H7 (cell line): Measurements from ENCODE around the gene SEC31A. TPM values are rescaled to one million over a fixed set of nuclear protein-coding genes. Genes with fewer than 3 reads are reported as not detected.
"Not testable (repeated sequence)": the region's sequence is repeated elsewhere in the genome, so short reads cannot be mapped to it uniquely, and the experiment has no call there.

Source experiments
- DNase-seq: peaks from one replicate; pipeline ENCODE4 v3.0.0; 2012
- H3K27me3 ChIP-seq: 2 replicates; pipeline ENCODE4 v1.6.0; 2011; ENCODE audit warnings: mild to moderate bottlenecking, low read length; ENCODE audit not compliant: control insufficient read depth, insufficient read depth
- H3K36me3 ChIP-seq: replicated peaks from 2 replicates; pipeline ENCODE4 v1.5.1; 2011; ENCODE audit warnings: low read length; ENCODE audit not compliant: control insufficient read depth, insufficient read depth
- H3K4me3 ChIP-seq: 2 replicates; pipeline ENCODE4 v1.5.1; 2011; ENCODE audit warnings: low read depth, mild to moderate bottlenecking, control low read depth, low read length, moderate library complexity; ENCODE audit not compliant: insufficient read depth
- total RNA-seq: library from RNA; depleted of rRNA; stranded (reverse); fragments of >200 nt; shearing (Covaris generic); gene quantifications from 2 replicates; pipeline ENCODE4 v1.2.3, GENCODE V29; 2014

SEC31A gene
- total RNA-seq, 1 experiment from 2014 or later = 117 TPM

DNA sequence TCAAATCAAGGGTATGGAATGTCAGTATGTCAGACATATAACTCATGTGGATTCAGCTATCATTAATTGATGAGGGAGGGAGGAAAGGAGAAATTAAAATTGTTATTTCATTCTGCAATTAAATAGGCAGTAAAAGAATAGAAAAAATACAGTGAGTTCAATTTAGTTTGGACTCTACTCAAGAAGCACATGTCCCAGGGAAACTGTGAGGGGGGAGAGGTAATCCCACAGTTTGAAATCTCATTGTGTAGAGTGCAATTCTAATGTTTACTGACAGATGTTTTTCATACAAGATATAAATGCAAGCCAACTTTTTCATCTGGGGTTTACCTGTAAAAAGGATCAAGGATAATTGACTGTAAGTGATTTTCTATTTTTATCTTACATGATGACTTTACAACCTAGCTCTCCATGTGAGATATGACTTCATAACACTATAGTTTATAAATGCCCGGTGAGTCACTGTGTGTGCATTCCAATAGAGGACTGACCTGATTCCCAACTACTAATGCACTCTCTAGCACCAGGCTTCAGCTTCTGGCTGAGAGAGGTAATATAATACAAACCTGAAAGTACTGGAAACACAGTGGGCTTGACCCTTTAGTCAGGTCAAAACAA, 57.1 kb downstream of the SEC31A start:
- DNase-seq = no peak
- no peaks in the 10 kb centered on the region for H3K27me3 ChIP-seq
- H3K4me3 ChIP-seq = no peak overlapping the region
- peaks cover 7% of the 10 kb centered on the region for H3K36me3 ChIP-seq

DNA sequence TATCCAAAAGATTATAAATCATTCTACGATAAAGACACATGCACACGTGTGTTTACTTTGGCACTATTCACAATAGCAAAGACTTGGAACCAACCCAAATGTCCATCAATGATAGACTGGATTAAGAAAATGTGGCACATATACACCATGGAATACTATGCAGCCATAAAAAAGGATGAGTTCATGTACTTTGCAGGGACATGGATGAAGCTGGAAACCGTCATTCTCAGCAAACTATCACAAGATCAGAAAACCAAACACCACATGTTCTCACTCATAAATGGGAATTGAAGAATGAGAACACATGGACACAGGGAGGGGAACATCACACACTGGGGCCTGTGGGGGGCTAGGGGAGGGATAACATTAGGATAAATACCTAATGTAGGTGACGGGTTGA, 57.9 kb downstream of the SEC31A start:
- not testable (repeated sequence) for H3K4me3 ChIP-seq, DNase-seq, H3K27me3 ChIP-seq
- peaks cover 13% of the 10 kb centered on the region for H3K36me3 ChIP-seq

DNA sequence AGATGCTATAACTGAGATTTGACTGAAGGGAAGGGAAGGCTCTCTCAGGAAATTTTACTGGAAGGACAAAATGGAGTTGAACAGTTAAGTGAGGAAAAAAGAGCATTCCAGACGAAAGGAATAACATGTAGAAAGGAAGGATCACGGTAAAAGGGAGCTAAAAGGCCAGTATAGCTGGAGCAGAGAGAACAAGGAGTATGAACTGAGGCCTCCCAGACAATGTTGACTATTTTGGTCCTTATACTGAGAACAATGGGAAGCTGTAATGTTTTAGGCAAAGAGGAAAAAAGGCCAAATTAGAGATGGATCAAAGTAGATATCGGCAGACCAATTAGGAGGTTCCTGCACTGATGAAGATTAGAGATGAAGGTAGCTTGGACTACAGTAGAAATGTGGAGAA, 65.5 kb downstream of the SEC31A start:
- no peaks in the 10 kb centered on the region for H3K27me3 ChIP-seq
- peaks cover 39% of the 10 kb centered on the region for H3K36me3 ChIP-seq
- H3K4me3 ChIP-seq = no peak overlapping the region

DNA sequence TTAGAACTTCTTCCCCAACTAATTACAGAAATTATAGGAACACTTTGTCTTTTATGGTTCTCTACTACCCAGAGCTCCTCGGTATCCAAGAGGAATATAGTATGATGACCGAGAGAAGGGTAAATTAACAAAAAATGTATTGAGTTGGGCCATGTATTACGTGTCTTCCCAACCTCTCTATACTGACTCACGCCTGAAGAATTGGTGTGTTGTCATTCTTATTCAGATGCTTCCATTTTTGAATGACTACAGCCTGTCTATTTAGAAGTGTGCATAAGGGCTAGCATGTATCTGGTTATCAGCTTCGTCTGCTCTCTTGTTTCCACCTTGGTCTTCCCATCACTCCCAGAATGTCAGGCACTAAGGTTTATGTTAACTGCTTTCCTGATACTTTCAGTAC, 67.9 kb downstream of the SEC31A start:
- H3K27me3 ChIP-seq = no peaks in the 10 kb centered on the region
- peaks cover 41% of the 10 kb centered on the region for H3K36me3 ChIP-seq
- DNase-seq = no peak
- no peak overlapping the region for H3K4me3 ChIP-seq

More for the DNA sequence above, 65.5 kb downstream of the SEC31A start:
- DNase-seq = no peak

DNA sequence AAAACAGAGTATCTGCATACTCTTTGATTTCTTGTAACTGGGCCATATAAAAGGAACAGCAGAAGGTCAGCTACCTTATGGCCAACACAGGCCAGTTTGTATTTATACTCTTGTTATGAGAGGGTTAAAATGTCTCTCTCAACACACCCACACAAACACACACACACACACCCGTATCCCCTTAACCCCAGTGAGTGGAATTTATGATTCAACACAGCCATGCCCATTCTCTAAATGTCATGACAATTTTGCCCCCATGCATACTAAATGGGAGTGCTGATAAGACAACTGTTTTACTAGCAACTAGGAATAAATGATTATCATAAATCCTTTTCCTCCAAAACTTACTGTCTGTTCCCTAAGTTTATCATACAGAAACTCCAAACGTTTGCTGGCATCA, 70.3 kb downstream of the SEC31A start:
- Histone ChIP-seq H3K4me3 (no peak overlapping the region), H3K36me3 (peaks cover 36% of the 10 kb centered on the region), H3K27me3 (no peaks in the 10 kb centered on the region)
- DNase-seq = no peak

DNA sequence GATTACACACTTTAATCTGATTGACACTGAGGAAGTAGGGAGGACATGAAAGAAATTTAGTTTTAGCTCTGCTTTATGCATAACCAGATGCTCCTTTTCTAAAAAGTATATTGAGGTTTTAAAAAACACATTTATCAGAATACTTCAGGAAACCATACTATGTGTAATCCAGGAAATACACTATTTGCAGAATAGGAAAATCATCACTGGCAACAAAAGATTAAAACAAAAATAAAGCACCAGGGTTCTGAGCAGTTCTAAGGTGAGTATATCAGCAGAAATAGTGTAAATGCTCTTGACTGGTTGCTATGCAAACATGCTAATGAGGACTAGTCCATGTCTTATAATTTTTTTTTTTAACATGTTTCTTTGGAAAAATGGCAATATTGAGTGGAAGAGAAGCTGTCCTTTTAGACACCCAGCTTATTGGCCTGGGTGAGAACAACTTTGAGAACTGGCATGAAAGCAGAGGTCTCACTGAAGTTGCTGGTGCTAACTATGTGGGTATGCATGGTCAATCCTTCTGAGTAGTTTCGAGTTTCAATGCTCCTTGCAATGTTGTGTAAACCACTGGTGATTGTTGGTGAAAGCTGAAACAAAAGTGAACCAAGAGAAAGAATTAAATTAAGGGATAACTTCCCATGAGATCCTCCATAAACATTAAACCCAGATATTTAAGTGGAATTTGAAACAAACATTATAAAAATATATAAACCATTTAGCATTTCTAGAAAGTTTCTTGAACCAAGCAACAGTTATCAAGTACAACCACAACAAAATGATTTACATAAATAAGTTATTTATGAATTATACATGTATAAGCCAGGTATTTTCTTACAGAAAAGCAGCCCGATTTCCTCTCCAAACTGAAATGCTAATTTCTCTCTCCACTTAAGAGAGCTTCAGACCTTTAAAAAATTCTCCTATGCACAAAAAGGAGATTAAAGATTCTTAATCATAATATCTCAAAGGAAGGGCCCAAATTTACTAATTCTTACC, 72.0 kb downstream of the SEC31A start:
- peaks cover 29% of the 10 kb centered on the region for H3K36me3 ChIP-seq

GRCh38 chr4:82816874-82817273, 74.1 kb downstream of the SEC31A start:
- not testable (repeated sequence) for DNase-seq

More for the DNA sequence above, 72.0 kb downstream of the SEC31A start:
- no peaks in the 10 kb centered on the region for H3K27me3 ChIP-seq
- H3K4me3 ChIP-seq = no peak overlapping the region
- DNase-seq = no peak

GRCh38 chr4:82814034-82814433, 76.9 kb downstream of the SEC31A start:
- DNase-seq = no peak
- Histone ChIP-seq H3K27me3 (peaks cover 19% of the 10 kb centered on the region), H3K36me3 (peaks cover 6% of the 10 kb centered on the region), H3K4me3 (no peak overlapping the region)

More at GRCh38 chr4:82816874-82817273, 74.1 kb downstream of the SEC31A start:
- H3K4me3 ChIP-seq, H3K27me3 ChIP-seq: not testable (repeated sequence)
- H3K36me3 ChIP-seq = peaks cover 15% of the 10 kb centered on the region

DNA sequence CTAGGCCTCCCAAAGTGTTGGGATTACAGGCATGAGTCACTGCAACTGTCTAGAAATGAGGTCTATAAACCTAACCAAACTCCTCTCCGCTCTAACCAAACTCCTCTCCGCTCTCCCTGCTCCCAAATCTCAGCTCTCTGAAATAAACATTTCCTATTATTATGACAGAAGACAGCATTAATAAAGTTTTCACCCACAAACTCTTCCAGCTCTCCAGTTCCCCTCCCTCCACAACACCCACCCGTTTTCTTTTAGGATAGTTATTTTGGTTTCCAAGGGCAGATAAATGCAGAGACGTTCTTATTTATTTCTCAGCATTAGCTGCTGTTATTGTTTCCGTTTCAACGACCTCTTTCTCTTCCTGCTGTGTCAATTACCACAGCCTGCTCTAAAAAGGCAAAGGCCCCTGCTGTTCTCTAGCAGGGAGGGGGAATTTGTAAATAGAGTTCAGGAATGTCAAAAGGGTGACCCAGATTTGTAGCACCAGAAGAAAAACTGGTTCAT, 79.1 kb downstream of the SEC31A start:
- Histone ChIP-seq H3K27me3 (peaks cover 19% of the 10 kb centered on the region), H3K36me3 (no peaks in the 10 kb centered on the region), H3K4me3 (no peak overlapping the region)
- DNase-seq = peak; percentile 64

GRCh38 chr4:82811392-82811791, 79.6 kb downstream of the SEC31A start:
- no peak for DNase-seq
- Histone ChIP-seq H3K4me3 (no peak overlapping the region), H3K27me3 (peaks cover 19% of the 10 kb centered on the region), H3K36me3 (no peaks in the 10 kb centered on the region)

GRCh38 chr4:82810176-82810575, 80.8 kb downstream of the SEC31A start:
- no peak for DNase-seq
- H3K27me3 ChIP-seq = peaks cover 22% of the 10 kb centered on the region
- no peak overlapping the region for H3K4me3 ChIP-seq
- H3K36me3 ChIP-seq = no peaks in the 10 kb centered on the region

DNA sequence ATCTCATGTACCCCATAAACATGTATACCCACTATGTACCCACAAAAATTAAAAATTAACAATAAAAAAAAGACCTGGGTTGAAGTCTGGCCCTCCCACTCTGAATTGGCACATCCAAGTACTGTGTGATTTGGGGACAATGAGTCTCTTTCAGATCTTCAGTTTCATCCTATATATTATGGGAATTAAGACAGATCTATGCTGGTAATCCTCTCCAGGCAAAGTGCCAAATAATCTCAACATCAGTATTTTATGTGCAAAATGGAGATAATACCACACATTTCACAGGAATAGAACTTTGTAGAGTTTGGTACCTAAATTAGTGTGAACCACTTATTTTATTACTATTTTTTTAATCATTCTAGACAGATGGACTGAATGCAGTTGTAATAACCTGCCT, 81.3 kb downstream of the SEC31A start:
- H3K27me3 ChIP-seq = peaks cover 27% of the 10 kb centered on the region
- H3K36me3 ChIP-seq = no peaks in the 10 kb centered on the region
- DNase-seq = no peak
- no peak overlapping the region for H3K4me3 ChIP-seq

GRCh38 chr4:82803746-82804145, 87.2 kb downstream of the SEC31A start:
- Histone ChIP-seq H3K4me3 (no peak overlapping the region), H3K27me3 (peaks cover 49% of the 10 kb centered on the region), H3K36me3 (no peaks in the 10 kb centered on the region)
- no peak for DNase-seq

DNA sequence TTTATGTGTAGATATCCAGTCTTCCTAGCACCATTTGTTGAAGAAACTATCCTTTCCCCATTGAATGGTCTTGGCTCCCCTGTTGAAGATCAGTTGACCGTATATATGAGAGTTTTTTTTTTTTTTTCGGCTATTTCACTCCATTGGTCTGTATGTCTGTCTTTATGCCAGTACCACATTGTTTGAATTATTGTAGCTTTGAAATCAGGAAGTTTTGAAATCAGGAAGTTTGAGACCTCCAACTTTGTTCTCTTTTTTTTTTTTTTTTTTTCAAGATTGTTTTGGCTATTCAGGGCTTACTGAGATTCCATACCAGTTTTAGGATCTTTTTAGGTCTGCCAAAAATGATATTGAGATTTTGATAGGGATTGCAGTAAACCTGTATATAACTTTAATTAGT, 88.0 kb downstream of the SEC31A start:
- no peaks in the 10 kb centered on the region for H3K36me3 ChIP-seq
- no peak for DNase-seq
- H3K4me3 ChIP-seq = no peak overlapping the region
- H3K27me3 ChIP-seq = peaks cover 58% of the 10 kb centered on the region
